ENCODE results near the gene GSTM3.
"Not testable (repeated sequence)": the region's sequence is repeated elsewhere in the genome, so short reads cannot be mapped to it uniquely, and the experiment has no call there.

Gene GSTM3

DNA sequence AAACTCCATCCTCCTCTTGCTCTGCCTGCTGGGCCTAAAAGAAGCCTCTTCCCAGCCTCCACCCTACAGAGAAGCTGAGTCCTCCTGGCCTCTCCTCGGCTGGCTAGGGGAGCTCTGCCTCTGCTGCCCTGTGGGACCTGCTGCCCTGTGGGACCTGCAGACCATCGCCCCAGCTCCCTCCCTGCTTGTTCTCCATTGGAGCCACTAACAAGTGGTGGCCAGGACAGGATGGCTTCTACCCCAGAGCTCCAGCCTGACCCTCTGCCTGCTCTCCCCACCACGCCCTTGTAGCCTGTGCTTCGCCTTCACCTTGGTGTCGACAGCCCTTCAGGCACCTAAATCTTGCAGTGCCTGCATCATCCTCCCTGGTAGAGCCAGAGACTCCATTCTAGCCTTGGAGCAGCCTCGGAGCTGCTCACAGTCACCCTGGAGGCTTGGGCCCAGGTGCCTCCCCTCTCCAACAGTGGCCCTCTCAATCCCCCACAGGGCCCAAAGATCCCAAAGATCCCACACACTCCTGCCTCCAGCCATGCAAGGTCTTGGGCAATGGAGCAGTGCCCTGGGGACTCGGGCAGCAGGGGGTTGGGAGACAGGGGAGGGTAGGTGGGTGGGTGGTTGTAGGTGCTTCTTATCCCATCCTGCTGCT is 19.9 kb upstream of the GSTM3 start:
- DNase-seq (ENCODE audit: low read depth) = no peak
- no peak overlapping the region for H3K4me3 ChIP-seq (ENCODE audit: low read depth, low read length)
- TF ChIP-seq, protein P1, sequence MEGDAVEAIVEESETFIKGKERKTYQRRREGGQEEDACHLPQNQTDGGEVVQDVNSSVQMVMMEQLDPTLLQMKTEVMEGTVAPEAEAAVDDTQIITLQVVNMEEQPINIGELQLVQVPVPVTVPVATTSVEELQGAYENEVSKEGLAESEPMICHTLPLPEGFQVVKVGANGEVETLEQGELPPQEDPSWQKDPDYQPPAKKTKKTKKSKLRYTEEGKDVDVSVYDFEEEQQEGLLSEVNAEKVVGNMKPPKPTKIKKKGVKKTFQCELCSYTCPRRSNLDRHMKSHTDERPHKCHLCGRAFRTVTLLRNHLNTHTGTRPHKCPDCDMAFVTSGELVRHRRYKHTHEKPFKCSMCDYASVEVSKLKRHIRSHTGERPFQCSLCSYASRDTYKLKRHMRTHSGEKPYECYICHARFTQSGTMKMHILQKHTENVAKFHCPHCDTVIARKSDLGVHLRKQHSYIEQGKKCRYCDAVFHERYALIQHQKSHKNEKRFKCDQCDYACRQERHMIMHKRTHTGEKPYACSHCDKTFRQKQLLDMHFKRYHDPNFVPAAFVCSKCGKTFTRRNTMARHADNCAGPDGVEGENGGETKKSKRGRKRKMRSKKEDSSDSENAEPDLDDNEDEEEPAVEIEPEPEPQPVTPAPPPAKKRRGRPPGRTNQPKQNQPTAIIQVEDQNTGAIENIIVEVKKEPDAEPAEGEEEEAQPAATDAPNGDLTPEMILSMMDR (conservative IDR thresholded peaks at IDR 0.05; ENCODE audit: low read depth, low read length) = no peak

DNA sequence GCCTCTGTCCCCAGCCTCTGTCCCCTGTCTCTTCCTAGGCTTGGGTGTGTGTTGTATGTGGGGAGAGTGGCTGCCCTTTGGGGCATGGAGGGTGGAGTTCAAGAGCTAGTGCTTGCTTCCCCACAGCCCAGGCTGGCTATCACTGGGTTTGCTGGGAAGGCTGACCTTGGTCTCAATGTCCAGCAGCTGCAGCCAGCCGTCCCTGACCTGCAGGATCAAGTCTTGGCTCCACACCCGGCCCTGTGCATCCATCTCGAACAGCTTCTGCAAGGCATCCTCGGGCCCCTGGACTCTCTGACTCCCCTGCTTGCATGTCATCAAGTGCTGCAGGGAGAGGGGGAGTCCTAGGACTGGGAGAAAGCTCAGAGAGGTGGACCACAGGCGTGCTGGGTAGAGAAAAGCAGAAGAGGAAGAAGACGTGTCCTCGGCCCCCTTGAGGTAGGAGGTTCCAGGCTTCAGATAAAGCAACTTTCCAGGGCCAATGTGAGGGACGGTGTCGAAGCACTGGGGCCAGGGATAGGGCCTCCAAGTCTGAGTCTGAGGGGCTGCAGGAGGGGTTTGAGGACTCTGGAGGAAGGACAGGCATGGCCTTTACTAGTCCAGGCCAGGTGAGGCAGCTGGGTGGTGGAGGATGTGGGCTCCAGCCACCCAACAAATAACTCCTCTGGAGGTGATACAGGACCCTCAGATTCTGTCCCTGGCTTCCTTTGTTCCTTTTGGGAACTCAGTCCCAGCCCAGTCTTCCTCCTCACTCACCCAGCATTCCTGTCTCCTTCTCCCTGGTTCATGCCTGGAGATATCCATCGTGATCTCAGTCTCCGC is 18.9 kb upstream of the GSTM3 start:
- DNase-seq (ENCODE audit: low read depth) = no peak
- TF ChIP-seq, protein P1 (conservative IDR thresholded peaks at IDR 0.05; ENCODE audit: low read depth, low read length) = no peak
- no peak overlapping the region for H3K4me3 ChIP-seq (ENCODE audit: low read depth, low read length)

DNA sequence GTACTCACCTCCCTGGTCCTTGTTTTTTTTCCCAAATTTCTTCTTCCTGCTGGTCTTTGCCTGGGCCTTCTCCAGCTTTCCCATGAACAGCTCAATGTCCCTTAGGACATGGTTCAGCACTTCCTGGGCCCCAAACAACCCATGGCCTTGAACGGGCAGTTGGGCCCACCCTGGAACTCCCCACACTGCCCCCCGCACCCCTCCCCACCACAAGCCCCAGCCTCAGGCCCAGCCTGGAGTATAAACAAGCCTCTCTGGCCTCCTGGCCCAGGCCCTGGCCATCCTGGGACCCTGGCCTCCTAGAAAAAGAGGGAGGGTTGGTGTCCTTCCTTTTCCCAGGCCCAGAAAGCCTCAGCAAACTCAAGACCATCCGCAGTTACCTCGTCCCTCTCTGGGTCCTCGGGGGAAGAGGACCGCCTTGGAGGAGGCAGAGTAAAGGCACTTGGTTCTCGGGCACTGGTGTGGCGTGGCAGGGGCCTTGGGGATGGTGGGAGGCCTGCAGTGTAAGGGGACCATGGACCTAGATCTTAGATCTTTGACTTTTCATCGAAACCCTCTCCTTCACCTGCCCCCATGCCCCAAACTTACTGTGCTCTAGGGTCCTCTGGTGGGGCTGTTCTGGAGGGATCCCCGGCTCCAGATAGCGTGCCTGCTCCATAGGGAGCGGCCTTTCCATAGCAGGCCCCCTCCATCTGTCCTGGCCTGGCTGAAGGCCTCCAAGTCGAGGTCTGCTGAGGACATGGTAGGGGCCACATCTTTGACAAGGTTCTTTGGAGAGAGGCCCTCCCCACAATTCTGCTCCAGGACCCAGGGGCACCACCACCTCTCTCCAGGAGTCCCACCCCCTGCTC is 17.3 kb upstream of the GSTM3 start:
- no peak overlapping the region for H3K4me3 ChIP-seq (ENCODE audit: low read depth, low read length)
- no peak for DNase-seq (ENCODE audit: low read depth)
- TF ChIP-seq, protein P1 (conservative IDR thresholded peaks at IDR 0.05; ENCODE audit: low read depth, low read length) = no peak

DNA sequence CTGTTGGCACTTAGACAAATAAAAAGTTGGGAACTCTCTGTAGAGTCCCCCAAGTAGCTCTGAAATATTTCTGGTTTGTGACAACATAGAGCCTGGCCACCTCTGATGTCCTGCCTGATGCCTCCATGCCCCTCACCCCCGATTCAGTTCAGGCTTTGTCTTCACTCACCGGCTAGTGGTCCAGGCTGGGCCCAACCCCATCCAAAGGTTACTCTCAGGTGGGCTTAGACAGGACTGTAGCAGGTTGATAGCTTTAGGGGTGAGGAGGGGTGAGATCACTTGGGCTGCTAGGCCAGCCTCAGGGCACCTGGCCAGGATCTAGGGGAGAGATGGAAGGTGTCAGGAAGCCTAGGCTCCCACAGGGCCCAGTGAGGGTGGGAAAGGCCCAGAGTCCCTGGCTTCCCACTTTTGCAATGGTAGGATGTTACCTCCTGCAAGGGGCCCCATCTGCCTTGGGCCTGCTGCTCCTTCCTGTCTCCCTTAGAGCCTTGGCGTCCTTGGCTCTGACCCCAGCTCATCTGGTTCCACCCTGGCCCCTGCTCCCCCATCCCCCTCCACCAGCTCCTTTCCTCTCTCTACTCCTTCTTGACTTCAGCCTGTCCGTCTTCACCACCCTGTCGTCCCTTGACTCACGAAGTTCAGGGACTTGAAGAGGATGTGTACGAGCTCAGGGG is 16.1 kb upstream of the GSTM3 start:
- DNase-seq (ENCODE audit: low read depth) = no peak
- no peak overlapping the region for H3K4me3 ChIP-seq (ENCODE audit: low read depth, low read length)
- TF ChIP-seq, protein P1 (conservative IDR thresholded peaks at IDR 0.05; ENCODE audit: low read depth, low read length) = no peak

DNA sequence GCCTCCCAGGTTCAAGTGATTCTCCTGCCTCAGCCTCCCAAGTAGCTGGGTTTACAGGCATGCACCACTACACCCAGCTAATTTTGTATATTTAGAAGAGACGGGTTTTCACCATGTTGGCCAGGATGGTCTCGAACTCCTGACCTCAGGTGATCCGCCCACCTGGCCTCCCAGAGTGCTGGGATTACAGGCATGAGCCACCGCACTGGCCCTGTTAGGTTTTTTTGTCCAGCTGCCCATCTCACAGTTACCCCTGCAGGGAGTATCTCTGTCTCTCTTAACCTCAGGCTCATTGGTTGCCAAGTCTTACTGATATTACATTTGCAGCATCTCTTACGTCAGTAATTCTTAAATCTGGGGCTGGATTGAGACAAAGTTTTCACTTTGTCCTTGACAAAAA is 15.5 kb upstream of the GSTM3 start:
- DNase-seq (ENCODE audit: low read depth) = not testable (repeated sequence)

DNA sequence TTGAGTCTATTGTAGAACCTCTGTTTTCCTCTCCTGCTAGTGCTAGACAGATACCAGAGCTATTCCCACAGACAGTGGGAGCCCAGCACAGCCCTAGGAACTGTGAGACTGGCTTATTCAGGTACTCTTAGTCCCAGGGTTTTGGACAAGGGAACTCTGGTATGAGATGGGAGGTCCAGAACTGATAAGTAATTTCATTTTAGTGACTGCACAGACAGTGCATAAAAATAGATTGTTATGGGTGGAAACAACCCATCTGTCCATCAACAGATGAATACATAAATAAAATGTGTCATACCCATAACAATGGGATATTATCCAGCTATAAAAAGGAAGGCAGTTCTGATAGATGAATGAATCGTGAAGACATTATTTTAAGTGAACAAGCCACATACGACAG is 13.9 kb upstream of the GSTM3 start:
- DNase-seq (ENCODE audit: low read depth) = no peak
- H3K4me3 ChIP-seq (ENCODE audit: low read depth, low read length) = no peak overlapping the region
- TF ChIP-seq, protein P1 (conservative IDR thresholded peaks at IDR 0.05; ENCODE audit: low read depth, low read length) = no peak

More for the DNA sequence above, 15.5 kb upstream of the GSTM3 start:
- H3K4me3 ChIP-seq (ENCODE audit: low read depth, low read length) = not testable (repeated sequence)
